SKM-1 (cell line): Measurements from ENCODE around the gene FOXN3.

Source experiments
- DNase-seq: peaks from one replicate; lab custom pipeline; 2025; ENCODE audit not compliant: unreplicated experiment; lab: John Stamatoyannopoulos, UW

The FOXN3 gene

DNA sequence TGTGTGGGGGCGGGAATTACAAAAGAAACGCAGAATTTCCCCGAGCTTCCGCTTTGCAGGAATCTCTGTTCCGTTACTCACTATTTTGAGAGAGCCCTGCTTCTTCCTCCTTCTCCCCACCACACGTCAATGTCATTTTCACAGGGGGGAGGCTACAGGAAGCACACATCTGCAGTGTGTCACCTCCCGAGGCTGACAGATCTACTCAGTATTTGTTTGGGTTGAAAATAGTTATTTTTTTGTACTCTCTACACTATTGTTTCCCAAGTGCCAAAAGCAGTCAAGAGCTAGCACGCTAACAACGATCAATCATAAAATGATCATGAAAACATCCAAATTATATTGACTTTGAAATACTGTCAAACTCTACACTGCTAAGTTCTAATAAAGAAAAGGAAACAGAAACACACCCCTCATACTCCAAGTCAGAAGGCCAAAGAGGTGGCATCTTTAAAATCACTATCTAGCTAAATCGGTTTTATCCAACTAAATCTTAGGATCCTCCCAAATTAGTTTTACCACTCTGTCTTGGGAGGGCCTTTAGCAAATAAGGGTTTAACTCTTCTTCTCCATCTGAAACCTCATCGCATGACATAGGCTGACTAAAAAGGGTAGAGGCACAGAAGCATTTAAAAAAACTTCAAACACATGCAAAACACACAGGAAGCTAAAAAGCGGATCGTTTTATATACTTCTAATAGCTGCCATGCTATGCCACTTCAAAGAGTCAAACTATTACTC lies 51.8 kb downstream of the FOXN3 start:
- peak; percentile 27 for DNase-seq

DNA sequence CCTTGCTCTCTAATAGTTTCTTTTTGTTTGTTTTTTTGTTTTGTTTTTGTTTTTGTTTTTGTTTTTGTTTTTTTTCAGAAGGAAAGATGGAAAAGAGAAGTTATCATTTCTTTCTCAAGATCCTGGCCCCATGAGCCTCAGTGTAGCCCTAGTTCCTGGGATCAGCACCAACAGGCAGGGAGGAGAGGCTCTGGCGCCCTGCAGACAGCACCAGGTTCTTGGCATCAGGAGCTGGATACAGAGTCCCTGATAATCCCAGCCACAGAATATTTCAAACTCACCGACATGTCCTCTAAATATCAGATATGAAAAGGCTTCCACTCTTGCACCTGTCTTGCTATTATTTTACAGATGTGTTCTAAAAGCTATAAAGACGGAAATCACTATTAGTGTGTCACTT lies 52.7 kb downstream of the FOXN3 start:
- DNase-seq = no peak

DNA sequence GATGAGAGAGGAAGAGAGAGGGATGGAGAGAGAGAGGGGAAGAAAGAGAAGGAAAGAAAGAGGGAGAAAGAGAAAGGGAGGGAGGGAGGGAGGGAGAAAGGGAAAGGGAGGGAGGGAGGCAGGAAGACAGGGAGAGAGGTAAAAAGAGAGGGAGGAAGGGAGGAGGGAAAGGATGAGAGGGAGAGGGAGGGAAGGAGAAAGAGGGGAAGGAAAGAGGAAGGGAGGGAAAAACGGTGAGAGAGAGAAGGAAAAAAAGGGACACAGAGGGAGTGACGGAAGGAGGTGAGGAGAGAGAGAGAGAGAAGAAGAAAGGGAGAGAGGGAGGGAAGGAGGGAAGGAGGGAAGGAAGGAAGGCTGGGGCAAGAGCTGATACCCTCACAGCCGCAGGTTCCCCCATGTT lies 56.8 kb downstream of the FOXN3 start:
- DNase-seq = no peak

DNA sequence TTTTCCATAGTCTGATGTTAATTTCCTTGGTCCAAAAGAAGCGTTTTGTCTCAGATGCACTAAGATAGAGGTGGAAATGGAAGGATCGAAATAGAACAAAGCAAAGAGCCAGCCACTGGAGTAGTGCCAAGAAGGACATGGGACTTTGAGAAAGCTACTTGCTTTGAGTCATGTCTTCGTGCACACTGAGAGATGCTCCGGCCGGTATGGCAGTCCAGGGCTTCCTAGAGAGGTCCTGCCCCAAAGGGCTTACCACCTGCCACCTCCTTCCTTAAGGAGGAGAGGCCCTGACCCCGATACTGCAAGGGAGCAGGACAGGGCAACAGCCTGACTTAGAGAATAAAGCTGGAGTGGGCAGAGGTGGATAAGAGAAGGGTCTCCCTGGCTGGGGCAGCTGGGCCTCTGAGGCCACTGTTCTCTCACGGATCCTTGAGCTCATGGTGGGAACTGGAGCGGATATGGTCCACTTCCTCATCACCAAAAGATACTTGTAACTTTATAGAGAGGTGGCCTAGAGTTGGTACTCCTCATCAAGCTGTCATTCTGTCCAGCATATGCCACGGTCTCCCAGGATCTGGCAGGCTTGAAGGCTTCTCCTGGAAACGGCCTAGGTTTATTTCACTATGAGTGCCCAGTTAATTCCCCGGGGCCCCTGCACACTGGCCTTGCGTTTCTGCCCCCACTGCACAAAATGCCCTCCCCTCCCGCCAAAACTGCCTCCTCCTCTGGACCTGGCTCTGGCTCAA lies 57.4 kb downstream of the FOXN3 start:
- DNase-seq = no peak

DNA sequence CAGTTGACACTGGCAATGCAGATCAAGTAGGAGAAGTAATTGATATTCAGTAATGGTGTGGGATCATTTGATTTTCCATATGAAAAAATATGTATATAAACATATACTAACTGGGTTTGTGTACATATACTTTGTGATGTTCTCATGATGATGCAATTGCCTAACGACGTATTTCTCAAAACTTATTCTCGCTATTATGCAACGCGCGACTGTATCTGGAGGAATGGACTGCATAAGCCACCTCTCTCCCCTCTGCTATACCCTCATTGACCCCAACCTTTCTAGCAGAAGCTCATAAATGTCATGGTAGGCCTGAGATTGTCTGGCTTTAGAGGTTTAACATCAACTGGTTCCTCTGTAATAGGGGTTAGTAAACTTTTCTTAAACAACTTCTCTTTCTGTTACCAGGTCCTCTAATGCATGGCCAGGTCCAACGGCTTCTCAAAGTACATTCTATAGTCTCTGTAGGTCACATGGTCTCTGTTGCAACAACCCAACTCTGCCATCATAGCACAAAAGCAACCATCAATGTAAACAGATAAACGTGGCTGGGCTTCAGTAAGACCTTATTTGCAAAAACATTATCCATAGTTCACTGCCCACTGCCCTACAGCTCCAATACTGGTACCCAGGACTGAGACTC lies 59.3 kb downstream of the FOXN3 start:
- DNase-seq = no peak

DNA sequence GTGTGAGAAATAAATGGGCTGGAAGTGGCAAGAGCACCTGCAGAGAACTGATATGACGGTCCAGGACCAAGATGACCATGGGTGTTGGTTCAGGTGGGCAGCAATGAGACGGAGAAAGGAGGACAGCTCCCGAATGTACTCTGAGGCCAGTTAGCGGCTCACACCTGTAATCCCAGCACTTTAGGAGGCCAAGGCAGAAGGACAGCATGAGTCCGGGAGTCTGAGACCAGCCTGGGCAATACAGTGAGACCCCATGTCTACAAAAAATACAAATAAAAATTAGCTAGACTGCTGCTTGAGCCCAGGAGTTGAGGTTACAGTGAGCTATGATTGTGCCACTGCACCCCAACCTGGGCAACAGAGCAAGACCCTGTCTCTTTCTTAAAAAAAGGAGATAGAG lies 60.1 kb downstream of the FOXN3 start:
- no peak for DNase-seq

DNA sequence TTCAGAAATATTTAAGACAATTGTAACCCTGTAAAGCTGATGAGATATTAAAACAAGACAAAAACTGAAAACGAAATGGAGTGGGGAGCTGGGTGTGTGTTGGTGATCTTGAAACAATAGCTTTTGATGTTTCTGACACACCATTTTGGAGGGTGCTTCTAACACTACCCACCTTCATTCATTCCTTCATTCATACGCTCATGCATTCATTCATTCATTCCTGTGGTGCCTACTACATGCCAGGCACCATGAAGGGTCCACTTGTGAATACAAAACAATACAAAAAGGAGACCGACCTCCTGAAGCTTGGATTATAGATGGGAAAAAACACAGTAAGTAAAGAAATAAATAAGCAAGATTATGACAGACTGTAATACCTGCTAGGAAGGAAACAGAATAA lies 60.5 kb downstream of the FOXN3 start:
- no peak for DNase-seq

DNA sequence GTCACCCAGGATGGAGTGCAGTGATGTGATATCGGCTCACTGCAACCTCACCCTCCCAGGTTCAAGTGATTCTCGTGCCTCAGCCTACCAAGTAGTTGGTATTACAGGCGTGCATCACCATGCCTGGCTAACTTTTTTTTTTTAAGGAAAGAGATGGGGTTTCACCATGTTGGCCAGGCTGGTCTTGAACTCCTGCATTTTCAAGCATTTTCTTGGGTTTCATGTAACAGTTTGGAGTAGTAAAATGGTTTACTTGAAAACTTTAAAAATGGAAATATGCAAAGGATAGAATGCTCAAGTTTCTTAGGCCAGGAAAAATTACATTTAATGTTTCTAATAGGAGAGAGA lies 63.3 kb downstream of the FOXN3 start:
- DNase-seq = no peak

DNA sequence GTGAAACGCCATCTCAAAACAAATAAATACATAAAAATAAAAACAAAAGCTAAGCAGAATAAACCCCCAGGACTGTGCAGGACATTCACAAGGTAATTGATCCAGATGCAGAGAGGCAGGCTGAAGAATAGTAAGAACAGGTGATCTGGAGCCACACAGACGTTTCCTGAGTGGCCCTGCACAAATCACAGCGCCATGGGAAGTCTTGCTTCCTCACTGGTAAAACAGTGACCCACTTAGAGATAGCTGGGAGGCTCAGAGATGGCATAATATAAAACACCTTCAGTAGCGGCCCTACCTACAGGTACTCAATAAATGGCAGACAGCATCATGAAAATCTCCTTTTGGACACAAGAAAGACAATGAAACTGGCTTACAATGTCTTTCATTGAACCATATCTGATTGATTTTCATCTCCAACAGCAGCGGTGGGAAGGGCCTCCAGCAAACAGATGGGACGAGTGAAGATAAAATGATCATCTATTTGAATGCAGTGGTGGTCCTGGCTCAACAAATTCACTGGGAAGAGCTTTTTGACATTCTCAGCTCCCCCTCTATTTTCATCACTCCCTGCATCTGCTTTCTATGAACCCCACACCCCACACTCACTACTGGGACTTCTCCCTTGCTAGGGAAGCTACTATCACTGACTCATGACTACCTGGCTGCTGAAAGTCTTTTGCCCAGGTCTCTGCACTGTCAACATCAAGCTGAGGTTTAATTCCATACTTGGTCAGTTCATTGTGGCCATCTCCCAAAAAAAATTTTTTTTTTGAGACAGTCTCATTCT lies 63.9 kb downstream of the FOXN3 start:
- no peak for DNase-seq

DNA sequence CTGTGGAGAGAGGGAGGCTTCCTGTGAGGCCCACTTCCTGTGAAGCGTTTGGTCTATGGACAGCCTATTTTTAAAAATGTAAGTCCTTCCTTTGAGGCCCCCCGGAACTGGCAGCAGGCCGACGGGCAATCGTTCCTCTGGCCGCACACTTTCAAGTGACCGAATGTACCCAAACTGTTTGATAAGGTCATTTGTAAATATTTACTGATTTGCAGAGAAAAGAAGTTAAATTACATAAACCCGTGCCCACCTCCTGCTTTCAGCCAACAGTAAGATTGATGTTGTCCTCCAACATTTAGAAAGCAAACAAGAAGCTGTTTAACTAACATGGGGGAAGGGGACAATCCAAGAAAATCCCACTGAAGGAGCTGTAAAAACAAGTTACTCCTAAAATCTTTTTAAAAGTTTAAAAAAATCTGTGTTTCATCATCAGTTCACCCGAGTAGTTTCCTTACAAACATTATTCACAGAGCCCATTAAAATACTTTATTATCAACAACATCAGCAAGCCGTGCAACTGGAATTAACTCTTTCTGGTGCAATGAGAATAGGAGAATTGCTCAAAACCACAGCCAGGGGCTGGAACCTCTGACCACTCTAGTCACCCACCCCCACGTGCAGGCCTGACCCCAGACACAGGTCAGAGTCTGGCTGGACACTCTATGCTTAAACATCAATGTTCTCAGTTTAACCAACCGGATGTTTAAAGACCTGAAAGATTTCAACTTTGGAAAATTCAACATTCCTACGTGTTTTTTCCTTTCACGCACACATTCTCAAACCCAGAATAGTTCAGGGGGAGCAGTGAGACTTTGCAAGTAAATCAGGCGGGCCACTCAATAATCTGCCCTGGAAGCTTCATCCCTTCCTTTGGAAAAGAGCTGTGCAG lies 65.3 kb downstream of the FOXN3 start:
- DNase-seq = no peak

DNA sequence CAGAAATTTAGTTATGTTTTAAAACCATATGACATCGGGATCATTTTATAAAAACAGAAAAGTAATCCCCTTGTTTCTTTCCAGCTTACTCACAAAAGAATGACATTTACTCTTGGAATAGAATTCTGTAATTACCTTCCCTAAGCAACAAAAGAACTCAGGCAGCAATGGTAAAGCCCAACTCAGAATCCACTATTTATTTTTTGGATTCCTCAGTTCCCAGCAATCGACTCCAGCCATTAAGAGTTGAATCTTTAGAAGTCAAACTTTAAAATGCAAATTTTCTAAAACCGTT lies 65.9 kb downstream of the FOXN3 start:
- no peak for DNase-seq

DNA sequence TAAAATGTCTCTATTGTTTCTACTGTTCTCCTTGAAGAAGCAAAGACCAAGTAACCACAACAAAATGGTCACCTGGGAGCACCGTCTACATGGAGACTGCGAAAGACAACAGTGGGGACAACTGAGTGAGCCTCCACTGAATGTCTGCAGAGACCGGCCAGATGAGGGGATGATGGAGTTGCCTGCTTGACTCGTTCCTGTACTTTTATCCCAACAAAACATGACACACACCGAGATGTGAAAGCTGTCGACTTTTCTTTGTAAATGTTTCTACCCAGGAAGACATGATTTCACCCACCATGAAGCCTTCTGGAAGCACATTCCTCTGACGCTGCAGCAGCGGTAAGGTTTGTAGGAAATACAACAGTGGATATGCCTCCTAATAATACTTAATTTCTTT lies 66.9 kb downstream of the FOXN3 start:
- no peak for DNase-seq

DNA sequence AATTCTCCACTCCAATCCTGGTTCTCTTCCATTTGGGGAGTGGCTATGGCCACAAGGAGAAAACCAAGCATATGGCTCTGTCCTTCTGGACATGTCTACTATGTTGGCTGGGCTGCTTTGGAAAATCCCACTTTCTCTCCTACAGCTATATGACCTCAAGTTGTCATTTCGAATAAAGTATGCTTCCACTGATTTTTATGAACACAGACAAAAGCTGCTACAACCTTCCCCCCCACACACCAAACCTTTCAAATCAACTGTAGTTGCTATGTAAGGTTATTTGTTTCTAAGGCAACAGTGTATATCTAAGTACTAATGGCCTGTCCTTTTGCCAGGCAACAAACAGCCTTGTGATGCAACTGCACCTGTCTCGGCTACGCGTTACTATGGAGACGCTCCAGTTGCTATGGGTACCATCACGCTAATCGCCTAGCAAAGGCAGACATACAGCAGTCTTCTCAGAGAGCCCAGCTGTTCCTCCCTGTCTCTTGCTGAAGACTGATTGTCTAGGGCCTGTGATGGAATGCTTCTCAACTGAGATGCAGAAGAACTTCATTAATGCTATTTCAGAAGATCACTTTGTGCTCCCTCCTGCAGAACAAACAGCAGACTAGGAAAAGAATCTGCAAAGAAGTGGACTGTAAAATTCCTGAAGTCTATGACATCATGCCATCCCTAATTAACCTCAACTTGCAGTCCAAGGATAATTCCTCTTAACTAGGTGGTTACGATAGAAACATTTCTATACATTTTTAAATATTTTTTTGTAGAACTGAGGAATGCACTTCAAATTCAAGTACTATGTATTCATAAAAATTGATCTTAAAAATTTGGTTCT lies 67.6 kb downstream of the FOXN3 start:
- DNase-seq = no peak

DNA sequence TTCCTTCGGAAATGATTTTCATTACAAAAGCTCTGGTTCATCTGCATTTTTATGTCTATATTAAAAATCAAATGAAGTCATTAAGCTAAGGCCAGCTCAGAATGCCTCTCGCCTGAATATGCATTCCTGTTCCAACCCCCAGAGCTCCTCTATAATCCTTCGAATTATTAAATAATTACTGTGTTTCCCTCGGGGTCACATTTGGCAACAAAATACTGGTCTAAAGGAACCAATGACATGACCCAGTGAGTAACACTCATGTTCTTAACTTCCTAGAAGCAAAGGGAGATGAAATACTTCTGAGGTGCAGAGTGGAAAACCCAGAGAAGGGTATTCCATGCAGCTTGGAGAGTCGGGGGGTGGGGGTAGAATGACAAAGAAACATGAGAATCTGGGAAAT lies 68.3 kb downstream of the FOXN3 start:
- DNase-seq = no peak

DNA sequence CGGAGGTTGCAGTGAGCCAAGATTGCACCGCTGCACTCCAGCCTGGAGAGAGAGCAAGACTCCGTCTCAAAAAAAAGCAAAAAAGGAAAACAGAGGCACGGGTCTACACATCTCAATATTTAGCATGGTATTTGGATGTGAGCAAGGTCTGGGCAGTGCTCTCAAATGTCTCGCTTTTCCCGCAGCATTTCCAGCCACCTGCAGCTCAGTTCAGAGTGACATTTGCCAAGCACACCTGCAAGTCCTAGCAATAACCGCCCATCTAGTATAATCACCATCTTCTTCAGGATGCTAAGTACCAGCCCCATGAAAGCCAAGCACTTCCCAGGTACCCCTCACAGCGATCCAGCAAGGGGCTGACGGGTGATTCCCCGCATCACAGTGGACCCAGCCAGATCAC lies 69.1 kb downstream of the FOXN3 start:
- no peak for DNase-seq

DNA sequence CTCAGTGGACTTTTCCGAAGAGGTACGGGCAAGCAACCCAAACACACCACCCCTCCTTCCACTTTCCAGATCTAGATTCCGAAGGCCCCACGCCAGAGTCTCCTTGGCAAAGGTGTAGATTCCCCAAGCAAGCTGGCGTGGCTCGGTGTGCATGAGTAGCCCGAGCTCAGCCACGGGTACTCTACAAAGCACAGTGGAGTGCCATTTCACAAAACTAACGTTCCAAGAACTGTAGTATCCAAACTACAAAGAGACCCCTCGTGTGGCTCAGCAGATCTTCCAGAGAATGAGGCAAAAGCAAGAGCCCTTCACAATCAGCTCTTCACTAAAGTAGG lies 72.1 kb downstream of the FOXN3 start:
- no peak for DNase-seq

DNA sequence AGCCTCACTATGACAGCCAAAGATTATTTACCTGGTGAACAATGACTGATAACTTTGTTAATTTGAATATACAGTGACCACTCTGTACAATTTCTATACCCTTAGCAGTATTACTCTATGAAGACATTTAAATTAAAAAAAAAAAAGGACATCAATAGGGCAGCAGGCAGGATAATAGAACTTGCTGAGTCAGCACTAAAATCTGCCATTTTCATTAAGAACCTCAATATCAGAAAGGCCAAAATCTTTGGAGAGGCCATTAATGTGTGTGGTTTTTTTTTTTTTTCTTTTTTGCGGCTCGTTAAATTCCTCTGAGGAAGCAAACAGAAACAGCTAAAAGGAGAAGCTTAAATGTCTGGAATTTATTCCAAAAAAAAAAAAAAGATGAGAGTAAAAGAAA lies 73.7 kb downstream of the FOXN3 start:
- DNase-seq = no peak

DNA sequence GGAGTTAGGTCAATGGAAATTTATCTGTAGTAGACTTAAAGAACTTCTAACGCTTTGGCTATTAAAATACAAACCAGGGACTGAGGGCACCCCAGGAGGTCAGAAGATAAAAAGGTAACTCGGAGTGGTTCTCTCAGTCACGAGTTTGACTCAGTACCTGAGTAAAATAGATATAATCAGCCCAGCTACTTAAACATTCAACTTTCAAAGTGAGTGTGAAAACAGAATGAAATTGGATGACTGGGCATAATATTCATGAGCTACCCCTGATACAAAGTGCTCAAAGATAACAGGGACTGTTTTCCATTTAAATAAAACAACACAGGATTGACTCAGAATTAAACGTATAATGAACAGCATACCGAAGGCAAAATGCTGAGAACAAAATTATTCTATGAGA lies 75.0 kb downstream of the FOXN3 start:
- DNase-seq = no peak

DNA sequence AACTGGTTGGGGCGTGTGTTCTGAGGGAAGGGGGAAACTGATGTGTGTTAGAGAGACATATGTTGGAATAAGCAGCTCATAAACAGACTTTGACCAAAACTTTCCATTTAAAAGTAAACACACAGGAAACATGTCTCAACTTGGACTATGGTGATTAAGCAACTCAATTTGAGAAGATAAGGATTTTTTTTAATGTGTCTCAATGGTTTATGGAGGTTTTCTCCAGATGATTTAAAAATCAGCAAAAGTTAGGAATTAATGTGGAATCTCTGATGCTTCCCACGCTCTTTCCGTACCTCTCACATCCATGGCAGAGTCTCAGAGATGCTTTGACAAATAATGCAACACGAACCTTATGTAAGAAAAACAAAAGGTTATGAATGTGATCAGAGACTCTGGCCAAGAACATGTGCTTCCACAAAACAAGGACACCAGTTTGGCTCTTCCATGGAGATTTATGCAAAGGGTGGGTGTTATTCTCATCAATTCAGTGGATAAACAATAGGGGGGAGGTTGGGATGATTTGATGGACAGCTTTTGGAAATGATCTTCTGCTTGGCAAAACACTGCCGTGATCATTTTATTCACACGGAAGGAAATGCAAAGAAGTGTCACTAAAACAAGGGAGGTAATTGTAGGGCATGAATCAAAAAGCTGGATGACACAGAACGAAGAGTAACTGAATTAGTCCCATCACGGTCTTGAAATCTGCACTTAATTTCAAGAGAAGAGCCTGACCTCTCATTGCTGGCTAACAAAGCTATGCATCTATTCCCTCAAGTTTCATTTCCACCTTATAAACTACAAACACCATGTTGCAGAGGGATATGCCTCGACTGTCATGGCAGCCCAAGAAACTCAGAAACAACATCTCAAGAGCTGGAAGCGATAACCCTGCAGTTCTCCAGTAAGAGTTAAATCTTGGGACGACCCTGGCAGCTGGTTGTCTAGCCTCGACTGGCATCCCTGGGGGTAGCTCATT lies 76.5 kb downstream of the FOXN3 start:
- DNase-seq = no peak
